Esophagus muscularis mucosa (tissue), 3 donors: Measurements from ENCODE around the gene STARD5.

Source experiments
- POLR2A ChIP-seq: fragments of 450-650 bp; IDR thresholded peaks from one replicate; pipeline ENCODE4 v1.6.1; 2017; ENCODE audit warnings: antibody characterized with exemption, moderate library complexity, mild to moderate bottlenecking, low read depth
- TF ChIP-seq, protein P1 (sequence below), 3 experiments: fragments of 200-600 bp in 2 of 3; fragments of 450-650 bp in 1 of 3; sonication (generic) in 2 of 3; IDR thresholded peaks; one replicate each; pipeline ENCODE4 v1.5.1; 2017 to 2019; ENCODE audit warnings: antibody characterized with exemption in 3 of 3, mild to moderate bottlenecking in 2 of 3, moderate library complexity in 1 of 3

DNA sequence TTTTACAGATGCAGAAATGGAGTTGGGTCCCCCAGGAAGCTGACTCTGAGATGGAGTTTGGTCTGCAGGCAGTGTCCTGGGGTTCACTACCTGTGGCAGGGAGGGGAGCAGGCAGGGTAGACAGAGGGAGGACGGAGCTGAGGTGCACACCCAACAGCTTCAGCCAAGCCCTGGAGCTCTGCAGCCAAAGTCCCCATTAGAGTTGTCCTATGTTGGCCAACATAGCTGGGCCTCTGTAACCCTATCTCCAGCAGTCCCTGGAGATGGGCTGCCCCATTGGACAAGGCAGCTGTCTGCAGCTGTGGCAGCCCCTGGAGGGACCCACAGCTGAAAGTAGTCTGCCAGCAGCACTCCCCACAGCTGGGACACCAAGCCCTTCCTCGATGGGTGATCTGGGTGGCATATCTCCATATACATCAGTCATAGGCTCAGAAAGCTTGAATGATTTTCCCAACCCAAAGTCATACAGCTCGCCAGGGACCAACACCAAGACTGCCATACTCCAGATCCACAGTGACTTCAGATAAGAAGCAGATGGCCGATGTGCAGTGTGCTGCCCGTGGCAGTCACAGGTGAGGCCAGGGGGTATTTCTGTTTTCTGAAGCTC, 31.9 kb downstream of the STARD5 start:
- TF ChIP-seq, protein P1, sequence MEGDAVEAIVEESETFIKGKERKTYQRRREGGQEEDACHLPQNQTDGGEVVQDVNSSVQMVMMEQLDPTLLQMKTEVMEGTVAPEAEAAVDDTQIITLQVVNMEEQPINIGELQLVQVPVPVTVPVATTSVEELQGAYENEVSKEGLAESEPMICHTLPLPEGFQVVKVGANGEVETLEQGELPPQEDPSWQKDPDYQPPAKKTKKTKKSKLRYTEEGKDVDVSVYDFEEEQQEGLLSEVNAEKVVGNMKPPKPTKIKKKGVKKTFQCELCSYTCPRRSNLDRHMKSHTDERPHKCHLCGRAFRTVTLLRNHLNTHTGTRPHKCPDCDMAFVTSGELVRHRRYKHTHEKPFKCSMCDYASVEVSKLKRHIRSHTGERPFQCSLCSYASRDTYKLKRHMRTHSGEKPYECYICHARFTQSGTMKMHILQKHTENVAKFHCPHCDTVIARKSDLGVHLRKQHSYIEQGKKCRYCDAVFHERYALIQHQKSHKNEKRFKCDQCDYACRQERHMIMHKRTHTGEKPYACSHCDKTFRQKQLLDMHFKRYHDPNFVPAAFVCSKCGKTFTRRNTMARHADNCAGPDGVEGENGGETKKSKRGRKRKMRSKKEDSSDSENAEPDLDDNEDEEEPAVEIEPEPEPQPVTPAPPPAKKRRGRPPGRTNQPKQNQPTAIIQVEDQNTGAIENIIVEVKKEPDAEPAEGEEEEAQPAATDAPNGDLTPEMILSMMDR (IDR thresholded peaks at IDR 0.05): no peak
- TF ChIP-seq POLR2A: no peak
